HG03571 (cell line): ENCODE data around the gene TGM4.
A peak's percentile ranks its signal among the peaks of the same experiment; 100 is the strongest.
"Not testable (repeated sequence)": the region's sequence is repeated elsewhere in the genome, so short reads cannot be mapped to it uniquely, and the experiment has no call there.

ENCODE experiments used
- ATAC-seq: cut with Tn5 transposase; IDR thresholded peaks from one replicate; pipeline ENCODE4 v1.9.1; 2021; ENCODE audit not compliant: unreplicated experiment

TGM4 gene

GRCh38 chr3:44874308-44874707, at the start of gene TGM4:
TSS of gene TGM4 (plus strand) at chr3:44874608. CDS start at chr3:44874679, 71 bp downstream.
- ATAC-seq: no peak

GRCh38 chr3:44825264-44825925, 49.0 kb upstream of the TGM4 start:
- ATAC-seq: no peak

GRCh38 chr3:44827196-44827595, 47.2 kb upstream of the TGM4 start:
- ATAC-seq: no peak

GRCh38 chr3:44831232-44831631, 43.2 kb upstream of the TGM4 start:
- ATAC-seq: no peak

GRCh38 chr3:44832032-44832431, 42.4 kb upstream of the TGM4 start:
- ATAC-seq: no peak

GRCh38 chr3:44832965-44833364, 41.4 kb upstream of the TGM4 start:
- no peak for ATAC-seq

- ATAC-seq: no peak
These were observed 41.0 kb upstream of the TGM4 start for GRCh38 chr3:44833394-44833793.

- no peak for ATAC-seq
These were observed 38.7 kb upstream of the TGM4 start for GRCh38 chr3:44835684-44836083.

- ATAC-seq: no peak
These were observed 32.0 kb upstream of the TGM4 start for GRCh38 chr3:44842376-44842775.

- ATAC-seq: no peak
These were observed 28.6 kb upstream of the TGM4 start for GRCh38 chr3:44845528-44846520.

- no peak for ATAC-seq
These were observed 25.8 kb upstream of the TGM4 start for GRCh38 chr3:44848634-44849033.

GRCh38 chr3:44856663-44857062, 17.7 kb upstream of the TGM4 start:
- not testable (repeated sequence) for ATAC-seq

GRCh38 chr3:44860117-44860516, 14.3 kb upstream of the TGM4 start:
- no peak for ATAC-seq

GRCh38 chr3:44861412-44862225, 12.8 kb upstream of the TGM4 start, which contains the start of gene TMEM42:
TSS of gene TMEM42 (plus strand) at chr3:44861912. CDS start at chr3:44861925, 13 bp downstream.
- peak; percentile 91 for ATAC-seq

- peak; percentile 34 for ATAC-seq
These were observed 12.2 kb upstream of the TGM4 start for GRCh38 chr3:44862226-44862637.

- no peak for ATAC-seq
These were observed 9.0 kb upstream of the TGM4 start for GRCh38 chr3:44865272-44866035.

GRCh38 chr3:44867421-44868111, 6.8 kb upstream of the TGM4 start:
- no peak for ATAC-seq

GRCh38 chr3:44870375-44871061, 3.9 kb upstream of the TGM4 start:
- no peak for ATAC-seq

- no peak for ATAC-seq
These were observed 1.2 kb downstream of the TGM4 start for GRCh38 chr3:44875596-44875995.
